ENCODE data around the gene CREB3L2.

CREB3L2 gene

GRCh38 chr7:137949416-137950262 is 52.2 kb downstream of the CREB3L2 start:
- DNase-seq, result no peak

GRCh38 chr7:137948845-137949330 is 53.0 kb downstream of the CREB3L2 start:
- no peak for DNase-seq

GRCh38 chr7:137948083-137948844 is 53.6 kb downstream of the CREB3L2 start:
- DNase-seq, result no peak

GRCh38 chr7:137947046-137947445 is 54.8 kb downstream of the CREB3L2 start:
- DNase-seq, result no peak

GRCh38 chr7:137946011-137946410 is 55.9 kb downstream of the CREB3L2 start:
- no peak for DNase-seq

- DNase-seq, result no peak
These were observed 57.7 kb downstream of the CREB3L2 start for GRCh38 chr7:137944168-137944567.

- no peak for DNase-seq
These were observed 58.7 kb downstream of the CREB3L2 start for GRCh38 chr7:137943132-137943551.

- DNase-seq, result no peak
These were observed 59.3 kb downstream of the CREB3L2 start for GRCh38 chr7:137942484-137943115.

GRCh38 chr7:137940656-137941518 is 61.0 kb downstream of the CREB3L2 start:
- DNase-seq, result no peak

GRCh38 chr7:137940218-137940617 is 61.7 kb downstream of the CREB3L2 start:
- DNase-seq, result no peak

- no peak for DNase-seq
These were observed 64.7 kb downstream of the CREB3L2 start for GRCh38 chr7:137937202-137937560.

- no peak for DNase-seq
These were observed 65.2 kb downstream of the CREB3L2 start for GRCh38 chr7:137936509-137937201.

GRCh38 chr7:137935884-137936508 is 65.9 kb downstream of the CREB3L2 start:
- no peak for DNase-seq

GRCh38 chr7:137934941-137935883 is 66.7 kb downstream of the CREB3L2 start:
- no peak for DNase-seq

- no peak for DNase-seq
These were observed 67.6 kb downstream of the CREB3L2 start for GRCh38 chr7:137934176-137934826.

- no peak for DNase-seq
These were observed 68.4 kb downstream of the CREB3L2 start for GRCh38 chr7:137933270-137934017.

- DNase-seq, result no peak
These were observed 69.0 kb downstream of the CREB3L2 start for GRCh38 chr7:137932881-137933269.

- no peak for DNase-seq
These were observed 70.1 kb downstream of the CREB3L2 start for GRCh38 chr7:137931823-137932222.

GRCh38 chr7:137930581-137930980 is 71.3 kb downstream of the CREB3L2 start:
- no peak for DNase-seq

Measured in NCI-H1048 (cell line).